ENCODE measurements around the gene LDHD. TPM values are rescaled to one million over a fixed set of nuclear protein-coding genes. Genes with fewer than 3 reads are reported as not detected.

LDHD gene
- total and polyA plus RNA-seq, 2 of the 13 experiments (the other 11 are each of a cell fraction or from before 2014, with no cell fraction given), result 9.1 to 9.8 TPM

GRCh38 chr16:75070012-75070841 is 46.4 kb downstream of the LDHD start (continued):
- TF ChIP-seq HNF1A (IDR thresholded peaks at IDR 0.05; ENCODE audit: low read depth), result 0 out of 2 replicates have a peak, but pooled peaks have one; percentile 46
- no peak for TF ChIP-seq HNF1A (CRISPR knock-in tag; IDR thresholded peaks at IDR 0.05; ENCODE audit: borderline replicate concordance)
- TF ChIP-seq, protein P1, sequence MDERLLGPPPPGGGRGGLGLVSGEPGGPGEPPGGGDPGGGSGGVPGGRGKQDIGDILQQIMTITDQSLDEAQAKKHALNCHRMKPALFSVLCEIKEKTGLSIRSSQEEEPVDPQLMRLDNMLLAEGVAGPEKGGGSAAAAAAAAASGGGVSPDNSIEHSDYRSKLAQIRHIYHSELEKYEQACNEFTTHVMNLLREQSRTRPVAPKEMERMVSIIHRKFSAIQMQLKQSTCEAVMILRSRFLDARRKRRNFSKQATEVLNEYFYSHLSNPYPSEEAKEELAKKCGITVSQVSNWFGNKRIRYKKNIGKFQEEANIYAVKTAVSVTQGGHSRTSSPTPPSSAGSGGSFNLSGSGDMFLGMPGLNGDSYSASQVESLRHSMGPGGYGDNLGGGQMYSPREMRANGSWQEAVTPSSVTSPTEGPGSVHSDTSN (CRISPR knock-in tag; IDR thresholded peaks at IDR 0.05), result no peak
- TF ChIP-seq GATAD1 (CRISPR knock-in tag; IDR thresholded peaks at IDR 0.05), result peak; percentile 51; the same call in 1 of the 2 replicates
- TF ChIP-seq, protein P2, sequence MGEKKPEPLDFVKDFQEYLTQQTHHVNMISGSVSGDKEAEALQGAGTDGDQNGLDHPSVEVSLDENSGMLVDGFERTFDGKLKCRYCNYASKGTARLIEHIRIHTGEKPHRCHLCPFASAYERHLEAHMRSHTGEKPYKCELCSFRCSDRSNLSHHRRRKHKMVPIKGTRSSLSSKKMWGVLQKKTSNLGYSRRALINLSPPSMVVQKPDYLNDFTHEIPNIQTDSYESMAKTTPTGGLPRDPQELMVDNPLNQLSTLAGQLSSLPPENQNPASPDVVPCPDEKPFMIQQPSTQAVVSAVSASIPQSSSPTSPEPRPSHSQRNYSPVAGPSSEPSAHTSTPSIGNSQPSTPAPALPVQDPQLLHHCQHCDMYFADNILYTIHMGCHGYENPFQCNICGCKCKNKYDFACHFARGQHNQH (CRISPR knock-in tag; IDR thresholded peaks at IDR 0.05), result peak; percentile 74
- peak; percentile 58; the same call in 1 of the 2 replicates for TF ChIP-seq KAT8 (CRISPR knock-in tag; IDR thresholded peaks at IDR 0.05)
- TF ChIP-seq MED8 (CRISPR knock-in tag; IDR thresholded peaks at IDR 0.05; ENCODE audit: insufficient replicate concordance), result no peak
- peak; percentile 28; the same call in 1 of the 2 replicates for TF ChIP-seq ZNF331 (CRISPR knock-in tag; IDR thresholded peaks at IDR 0.05)
- TF ChIP-seq HNF4G (IDR thresholded peaks at IDR 0.05; ENCODE audit: borderline replicate concordance, low read depth, low read length), result peak; percentile 92
- peak; percentile 82; the same call in 1 of the 2 replicates for TF ChIP-seq HNF4G (CRISPR knock-in tag; IDR thresholded peaks at IDR 0.05; ENCODE audit: borderline replicate concordance, low read depth)
- peak; percentile 53; the same call in 1 of the 2 replicates for TF ChIP-seq ZNF263 (CRISPR knock-in tag; IDR thresholded peaks at IDR 0.05)
- TF ChIP-seq ZFP82 (CRISPR knock-in tag; IDR thresholded peaks at IDR 0.05; ENCODE audit: borderline replicate concordance), result no peak
- TF ChIP-seq XRCC5 (optimal IDR thresholded peaks at IDR 0.05; ENCODE audit: low read length), result peak; percentile 27
- TF ChIP-seq ZNF430 (CRISPR knock-in tag; IDR thresholded peaks at IDR 0.05), result no peak
- TF ChIP-seq, protein P3, sequence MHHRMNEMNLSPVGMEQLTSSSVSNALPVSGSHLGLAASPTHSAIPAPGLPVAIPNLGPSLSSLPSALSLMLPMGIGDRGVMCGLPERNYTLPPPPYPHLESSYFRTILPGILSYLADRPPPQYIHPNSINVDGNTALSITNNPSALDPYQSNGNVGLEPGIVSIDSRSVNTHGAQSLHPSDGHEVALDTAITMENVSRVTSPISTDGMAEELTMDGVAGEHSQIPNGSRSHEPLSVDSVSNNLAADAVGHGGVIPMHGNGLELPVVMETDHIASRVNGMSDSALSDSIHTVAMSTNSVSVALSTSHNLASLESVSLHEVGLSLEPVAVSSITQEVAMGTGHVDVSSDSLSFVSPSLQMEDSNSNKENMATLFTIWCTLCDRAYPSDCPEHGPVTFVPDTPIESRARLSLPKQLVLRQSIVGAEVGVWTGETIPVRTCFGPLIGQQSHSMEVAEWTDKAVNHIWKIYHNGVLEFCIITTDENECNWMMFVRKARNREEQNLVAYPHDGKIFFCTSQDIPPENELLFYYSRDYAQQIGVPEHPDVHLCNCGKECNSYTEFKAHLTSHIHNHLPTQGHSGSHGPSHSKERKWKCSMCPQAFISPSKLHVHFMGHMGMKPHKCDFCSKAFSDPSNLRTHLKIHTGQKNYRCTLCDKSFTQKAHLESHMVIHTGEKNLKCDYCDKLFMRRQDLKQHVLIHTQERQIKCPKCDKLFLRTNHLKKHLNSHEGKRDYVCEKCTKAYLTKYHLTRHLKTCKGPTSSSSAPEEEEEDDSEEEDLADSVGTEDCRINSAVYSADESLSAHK (CRISPR knock-in tag; IDR thresholded peaks at IDR 0.05; ENCODE audit: borderline replicate concordance), result no peak
- TF ChIP-seq, protein P4, sequence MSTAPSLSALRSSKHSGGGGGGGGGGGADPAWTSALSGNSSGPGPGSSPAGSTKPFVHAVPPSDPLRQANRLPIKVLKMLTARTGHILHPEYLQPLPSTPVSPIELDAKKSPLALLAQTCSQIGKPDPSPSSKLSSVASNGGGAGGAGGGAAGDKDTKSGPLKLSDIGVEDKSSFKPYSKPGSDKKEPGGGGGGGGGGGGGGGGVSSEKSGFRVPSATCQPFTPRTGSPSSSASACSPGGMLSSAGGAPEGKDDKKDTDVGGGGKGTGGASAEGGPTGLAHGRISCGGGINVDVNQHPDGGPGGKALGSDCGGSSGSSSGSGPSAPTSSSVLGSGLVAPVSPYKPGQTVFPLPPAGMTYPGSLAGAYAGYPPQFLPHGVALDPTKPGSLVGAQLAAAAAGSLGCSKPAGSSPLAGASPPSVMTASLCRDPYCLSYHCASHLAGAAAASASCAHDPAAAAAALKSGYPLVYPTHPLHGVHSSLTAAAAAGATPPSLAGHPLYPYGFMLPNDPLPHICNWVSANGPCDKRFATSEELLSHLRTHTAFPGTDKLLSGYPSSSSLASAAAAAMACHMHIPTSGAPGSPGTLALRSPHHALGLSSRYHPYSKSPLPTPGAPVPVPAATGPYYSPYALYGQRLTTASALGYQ (CRISPR knock-in tag; IDR thresholded peaks at IDR 0.05), result peak; percentile 31; the same call in 1 of the 2 replicates
- no peak for TF ChIP-seq ZNF24 (IDR thresholded peaks at IDR 0.05)
- TF ChIP-seq MIER2 (CRISPR knock-in tag; IDR thresholded peaks at IDR 0.05), result peak; percentile 47; the same call in 1 of the 2 replicates
